NCI-H128 (cell line): ENCODE measurements around the gene SPRR5.

Source experiments
- DNase-seq: peaks from one replicate; lab custom pipeline; 2025; ENCODE audit not compliant: unreplicated experiment; lab: John Stamatoyannopoulos, UW

Gene SPRR5

DNA sequence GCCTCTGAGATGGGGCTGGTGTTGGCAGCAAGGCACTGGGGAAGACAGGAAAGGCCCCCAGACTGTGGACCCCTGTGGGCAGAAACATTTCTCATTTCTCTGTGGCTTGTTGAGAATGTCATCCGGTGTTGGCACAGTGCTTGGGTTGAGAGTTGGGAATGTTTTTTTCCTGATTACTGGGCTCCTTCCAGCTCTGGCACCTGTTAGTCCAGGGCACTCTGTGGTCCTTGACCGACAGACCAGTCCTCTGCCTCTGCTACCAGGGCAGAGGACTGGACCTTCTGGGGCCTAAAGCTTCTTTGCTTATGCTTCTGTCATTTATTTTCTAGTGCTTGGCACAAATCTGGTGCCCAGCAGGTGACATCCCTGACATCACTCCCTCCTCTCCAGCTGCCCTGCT is 4.8 kb upstream of the SPRR5 start:
- no peak for DNase-seq

DNA sequence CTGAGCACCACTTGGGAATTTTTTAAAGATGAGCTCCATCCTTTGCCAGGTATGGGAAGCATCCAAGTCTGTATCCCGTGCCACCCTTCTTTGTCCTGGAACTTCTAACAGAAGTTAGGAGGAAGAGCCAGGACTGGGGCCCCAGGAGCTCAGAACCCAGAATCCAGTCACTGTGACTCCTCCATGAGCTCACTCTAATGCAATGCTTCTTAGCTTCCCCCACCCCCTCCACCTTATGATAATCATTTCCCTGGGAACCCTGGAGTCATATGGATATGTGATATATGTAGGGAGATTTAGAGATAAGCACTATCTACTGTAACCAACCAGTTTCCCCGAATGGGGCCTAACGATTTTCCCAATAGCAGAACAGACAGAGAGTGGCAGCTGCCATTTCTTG is 758 bp upstream of the SPRR5 start:
- DNase-seq, result no peak

DNA sequence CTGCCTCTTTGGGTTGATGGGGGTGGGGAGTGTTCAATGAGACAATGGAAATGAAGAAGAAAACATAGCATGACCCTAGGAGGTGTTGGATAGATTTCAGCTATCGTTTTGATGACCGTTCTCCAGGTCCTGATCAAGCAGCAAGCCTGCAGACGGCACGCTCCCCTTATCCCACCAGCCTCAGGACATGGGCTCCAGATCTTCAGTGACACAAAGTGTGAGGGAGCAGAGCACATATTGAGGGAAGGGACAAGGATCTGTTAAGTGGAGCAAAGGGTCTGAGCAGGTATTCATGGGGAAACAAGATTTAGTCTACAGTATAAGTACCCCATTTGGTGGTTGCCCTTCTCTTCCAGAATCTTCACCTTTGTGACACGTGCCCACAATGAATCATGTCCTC is 4.7 kb downstream of the SPRR5 start:
- no peak for DNase-seq

DNA sequence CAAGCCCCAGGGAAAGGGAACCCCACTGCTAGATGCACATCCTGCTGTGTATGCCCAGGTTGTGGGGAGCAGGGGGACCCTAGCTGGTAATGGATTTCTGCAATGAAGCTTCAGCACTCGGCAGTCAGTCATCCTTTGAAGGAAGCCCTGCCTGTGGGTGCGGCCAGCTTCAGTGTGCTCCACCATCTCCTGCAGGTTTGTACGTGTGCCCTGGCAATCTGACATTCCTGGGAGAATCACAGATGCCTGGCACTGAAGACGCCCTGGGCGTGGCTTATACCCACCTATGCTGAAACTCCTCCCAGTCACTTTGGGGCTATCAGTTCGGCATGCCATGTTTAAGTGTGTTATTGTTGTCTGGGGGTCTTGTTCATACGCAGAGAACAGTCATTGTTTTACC is 6.8 kb downstream of the SPRR5 start:
- DNase-seq, result no peak

DNA sequence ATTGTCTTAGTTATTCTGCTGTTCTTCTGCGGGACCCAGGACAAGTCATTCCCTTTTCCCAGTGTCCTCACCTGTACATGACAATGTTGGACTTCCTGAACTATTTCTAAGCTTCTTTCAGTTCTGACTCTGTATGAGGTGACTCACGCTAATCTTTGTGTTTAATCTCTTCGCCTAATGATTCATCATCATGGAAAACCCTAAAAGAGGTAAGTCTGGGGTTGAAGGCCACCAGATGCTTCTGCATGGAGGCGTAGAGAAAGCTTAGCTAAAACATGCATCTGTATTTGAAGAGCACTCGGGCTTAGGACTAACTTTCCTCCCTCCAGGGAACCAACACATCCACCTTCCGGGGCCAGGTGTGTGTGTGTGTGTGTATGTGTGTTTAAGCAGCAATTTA is 7.4 kb downstream of the SPRR5 start:
- no peak for DNase-seq

DNA sequence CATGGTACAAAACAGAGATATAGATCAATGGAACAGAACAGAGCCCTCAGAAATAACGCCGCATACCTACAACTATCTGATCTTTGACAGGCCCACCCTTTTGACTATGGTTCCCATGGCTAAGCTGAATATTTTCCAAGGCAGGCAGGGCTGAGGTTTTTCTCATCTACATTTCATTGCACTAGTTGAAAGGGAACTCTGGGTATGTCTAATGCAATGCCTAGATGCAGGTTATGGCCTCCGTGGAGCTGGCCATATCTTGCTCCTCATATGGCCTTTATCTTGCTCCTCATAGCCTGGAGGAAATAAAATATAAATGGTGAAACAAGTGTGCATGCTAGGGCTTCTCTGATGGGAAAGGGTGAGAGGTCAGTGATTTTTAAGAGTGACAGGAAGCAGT is 10.6 kb downstream of the SPRR5 start:
- no peak for DNase-seq

DNA sequence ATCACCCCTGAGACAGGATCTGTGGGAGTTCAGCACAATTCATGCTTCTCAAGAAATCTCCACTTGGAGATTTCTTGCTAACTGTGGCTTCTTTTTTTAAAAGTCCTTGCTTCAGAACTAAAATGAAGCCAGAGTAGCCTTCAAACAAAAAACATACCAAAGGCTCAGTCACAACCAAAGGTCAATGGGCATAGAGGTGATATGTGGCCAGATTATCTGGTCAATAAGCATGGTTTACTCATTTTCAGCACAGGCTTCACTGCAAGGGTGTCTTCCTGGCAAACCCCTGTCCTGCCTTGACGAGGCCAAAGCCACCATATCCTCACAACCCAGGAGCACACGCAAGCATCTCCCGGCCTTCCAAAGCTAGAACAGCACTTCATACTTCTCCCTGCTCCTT is 12.3 kb downstream of the SPRR5 start:
- no peak for DNase-seq

DNA sequence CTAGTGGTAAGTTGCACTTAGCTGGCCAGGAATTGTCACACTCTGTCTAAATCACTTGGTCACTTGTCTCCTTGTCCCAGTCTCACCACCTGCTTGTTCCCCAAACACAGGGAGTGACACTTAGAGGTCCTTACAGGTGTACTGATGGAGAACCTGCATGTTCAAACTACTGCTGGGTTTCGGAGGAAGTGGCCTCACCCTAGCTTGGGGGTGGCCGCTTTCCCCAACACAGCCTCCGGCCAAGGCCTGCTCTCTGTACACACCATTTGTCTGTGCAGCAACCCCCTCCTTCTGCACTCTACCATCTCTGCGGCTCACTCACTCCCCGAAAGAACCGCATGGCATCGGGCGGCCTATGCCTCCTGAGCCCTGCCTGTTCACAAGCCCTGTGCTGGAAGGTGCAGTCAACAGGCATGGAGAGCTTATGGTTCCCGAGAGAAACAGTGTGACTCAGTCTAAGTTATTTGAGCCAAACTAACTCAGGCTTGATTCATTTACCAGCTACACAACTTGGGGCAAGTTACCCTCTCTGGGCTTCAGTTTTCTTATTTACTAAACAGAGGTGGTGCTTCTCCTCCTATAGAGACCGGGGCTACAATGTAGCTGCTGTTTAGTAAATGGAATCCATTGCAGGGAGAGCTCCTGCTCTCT is 12.9 kb downstream of the SPRR5 start:
- no peak for DNase-seq

DNA sequence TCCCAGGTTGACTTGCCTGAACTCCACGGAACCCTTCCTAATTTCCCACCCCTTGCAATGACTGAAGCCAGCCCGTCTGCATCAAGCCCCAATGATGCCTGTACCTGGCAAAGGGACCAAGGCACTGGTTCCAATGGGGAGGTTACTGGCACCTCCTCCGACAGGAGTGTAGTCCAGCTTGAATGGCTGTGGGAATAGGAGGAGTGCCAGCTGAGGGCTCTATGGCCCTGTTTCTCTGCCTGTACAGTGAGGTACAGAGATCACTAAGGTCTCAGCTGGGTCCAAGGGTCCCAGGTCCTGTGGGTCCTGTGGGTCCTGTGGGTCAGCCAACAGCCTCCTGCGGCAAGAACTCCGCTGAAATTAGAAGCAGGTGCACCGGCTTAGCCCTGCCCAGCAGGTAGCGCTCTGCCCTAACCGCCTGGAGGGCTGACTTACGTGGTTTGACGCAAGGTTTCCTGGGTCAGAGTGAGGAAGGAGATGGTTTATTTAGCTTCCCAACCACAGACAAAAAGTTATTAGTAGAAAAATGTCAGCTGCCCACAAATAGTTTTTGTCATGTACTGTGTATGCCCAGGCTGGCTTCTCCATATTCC is 13.5 kb downstream of the SPRR5 start:
- no peak for DNase-seq

DNA sequence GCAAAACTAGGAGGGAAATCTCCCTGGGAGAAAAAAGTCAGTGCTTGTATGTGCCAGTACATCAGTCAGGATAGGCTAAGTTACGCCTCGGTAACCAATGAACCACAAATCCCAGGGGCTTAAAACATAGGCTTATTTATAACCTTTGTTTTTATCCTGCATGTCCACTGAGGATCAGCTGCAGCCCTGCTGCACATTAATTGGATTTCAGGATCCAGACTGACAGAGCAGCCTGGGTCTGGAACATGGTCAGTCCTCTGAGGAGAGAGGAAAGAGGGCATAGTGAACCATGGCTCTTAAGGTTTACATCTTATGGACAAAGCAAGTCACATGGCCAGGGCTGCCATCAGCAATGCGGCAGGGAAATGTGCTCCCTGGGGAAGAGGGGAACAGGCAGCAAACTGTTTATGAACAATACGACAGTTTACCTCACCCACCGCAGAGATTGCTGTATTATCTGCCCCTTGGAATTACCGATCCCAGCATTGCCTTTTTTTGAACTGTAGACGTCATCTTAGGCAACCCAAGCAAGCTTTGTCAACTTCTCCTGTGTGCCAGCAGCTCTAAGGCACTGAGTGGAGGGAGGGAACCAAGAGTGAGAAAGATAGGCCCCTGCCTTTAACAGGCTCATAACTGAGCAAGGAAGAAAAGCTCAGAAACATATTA is 14.4 kb downstream of the SPRR5 start:
- DNase-seq, result no peak

DNA sequence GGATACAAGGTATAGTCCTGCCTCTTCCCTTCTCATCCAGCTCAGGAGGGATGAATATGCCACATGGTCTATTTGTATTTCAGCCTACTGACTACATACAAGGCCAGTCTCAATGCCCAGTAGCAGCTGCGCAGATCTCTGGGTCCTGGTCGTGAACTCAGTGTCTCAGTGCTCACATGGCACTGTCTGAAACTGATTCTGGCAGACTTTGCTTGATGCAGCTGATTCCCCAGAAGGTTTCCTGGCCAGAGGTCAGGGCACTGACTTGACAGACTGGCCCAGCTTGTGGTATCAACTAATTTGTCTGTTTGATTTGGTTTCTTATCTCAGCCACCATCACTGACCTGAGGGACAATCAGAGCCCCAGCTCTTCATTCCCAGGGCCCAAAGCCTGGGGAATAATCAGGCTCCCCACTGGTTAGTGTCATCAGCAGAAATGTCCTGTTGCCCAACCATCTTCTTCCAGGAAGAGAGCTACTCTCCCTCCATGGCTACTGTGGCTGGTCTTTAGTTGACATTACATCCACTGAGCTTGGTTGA is 15.9 kb downstream of the SPRR5 start:
- no peak for DNase-seq

DNA sequence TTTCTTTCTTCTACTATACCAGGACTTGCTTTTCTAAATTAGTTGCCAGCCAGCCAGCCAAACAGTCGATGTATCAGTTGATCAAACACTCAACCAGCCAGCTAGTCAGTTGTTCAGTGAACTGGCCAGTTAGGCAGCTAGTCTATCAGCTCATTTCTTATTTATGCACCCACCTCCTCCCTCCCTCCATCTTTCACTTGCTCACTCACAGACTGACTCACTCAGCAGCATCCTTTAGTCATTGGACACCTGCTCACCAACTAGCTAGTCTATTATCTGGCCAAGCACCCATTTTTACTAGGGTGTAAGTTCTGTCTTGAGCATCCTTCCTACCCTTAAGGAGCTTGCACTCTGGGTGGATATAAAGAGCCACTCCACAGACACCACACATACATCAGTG is 17.5 kb downstream of the SPRR5 start:
- no peak for DNase-seq

DNA sequence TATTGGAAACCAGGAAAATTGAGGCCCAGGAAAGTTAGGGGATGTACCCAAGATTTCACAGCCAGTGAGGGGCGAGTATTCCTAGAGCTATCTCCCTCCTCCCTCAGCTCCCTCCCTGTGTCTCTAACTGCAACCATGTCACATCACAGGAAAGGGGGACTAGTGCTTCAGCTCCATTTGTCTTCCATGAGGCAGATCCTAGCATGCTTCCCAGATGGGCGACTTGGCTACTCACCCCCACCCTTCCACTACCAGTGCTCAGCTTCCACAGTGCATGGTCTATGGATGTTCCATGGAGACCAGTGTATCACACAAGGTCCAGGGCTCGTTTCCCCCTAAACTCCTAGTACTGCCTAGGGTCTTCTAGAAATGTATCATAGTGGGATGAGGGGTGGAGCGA is 18.8 kb downstream of the SPRR5 start:
- DNase-seq, result no peak

DNA sequence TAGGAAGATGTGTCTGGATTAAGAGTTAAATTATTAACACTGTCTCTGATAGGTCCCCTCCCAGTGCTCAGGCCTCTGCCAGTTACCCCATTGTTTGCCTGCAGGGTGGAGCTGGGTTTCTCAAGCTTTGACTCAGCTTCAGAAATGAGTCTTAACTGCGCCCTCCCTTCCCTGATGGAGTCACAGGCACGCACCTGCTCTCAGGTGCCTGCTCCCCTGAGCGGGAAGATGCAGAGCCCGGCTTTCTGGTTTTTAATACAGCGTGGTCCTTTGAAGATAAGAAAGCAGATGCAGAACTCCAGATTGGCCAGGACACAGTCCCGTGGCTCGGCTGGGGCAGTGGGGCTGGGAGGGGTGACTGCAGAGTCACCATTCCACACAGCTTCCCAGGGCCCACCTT is 20.2 kb downstream of the SPRR5 start:
- no peak for DNase-seq

DNA sequence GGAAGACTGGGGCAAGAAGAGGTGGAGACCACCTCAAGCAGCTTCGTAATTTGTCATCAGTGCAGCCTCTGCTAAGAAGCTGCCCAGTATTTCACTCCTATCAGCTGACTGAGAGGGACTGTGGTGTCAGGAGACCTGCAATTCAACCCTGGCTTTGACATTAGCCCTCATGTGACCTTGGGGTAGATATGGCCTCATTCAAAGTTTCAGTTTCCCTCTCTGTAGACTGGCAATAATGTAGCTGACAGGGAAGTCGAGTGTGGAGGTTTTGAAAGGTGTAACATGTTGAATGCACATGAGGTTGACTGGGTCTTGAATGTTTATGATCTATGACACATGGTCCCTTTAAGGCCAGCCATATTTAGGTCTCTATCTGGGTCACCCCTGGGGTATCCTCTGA is 21.2 kb downstream of the SPRR5 start:
- no peak for DNase-seq

DNA sequence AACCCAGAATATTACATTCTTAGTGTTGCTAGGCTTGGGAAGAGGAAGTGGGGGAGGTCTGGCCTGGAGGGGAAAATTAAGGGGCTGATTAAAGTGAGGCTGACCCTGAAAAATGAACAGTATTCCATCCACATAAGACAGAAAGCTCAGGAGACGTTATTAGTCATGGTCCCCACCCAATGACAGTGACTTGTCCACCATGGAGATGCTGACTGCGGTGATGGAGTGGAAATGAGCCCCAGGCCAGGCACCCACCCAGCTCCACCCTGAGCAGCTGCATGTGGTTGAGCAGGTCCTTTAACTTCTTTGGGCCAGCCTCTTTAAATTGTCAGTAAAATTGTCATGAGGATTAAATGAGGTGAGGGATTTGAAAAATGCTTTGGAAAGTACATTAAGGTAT is 22.0 kb downstream of the SPRR5 start:
- no peak for DNase-seq

DNA sequence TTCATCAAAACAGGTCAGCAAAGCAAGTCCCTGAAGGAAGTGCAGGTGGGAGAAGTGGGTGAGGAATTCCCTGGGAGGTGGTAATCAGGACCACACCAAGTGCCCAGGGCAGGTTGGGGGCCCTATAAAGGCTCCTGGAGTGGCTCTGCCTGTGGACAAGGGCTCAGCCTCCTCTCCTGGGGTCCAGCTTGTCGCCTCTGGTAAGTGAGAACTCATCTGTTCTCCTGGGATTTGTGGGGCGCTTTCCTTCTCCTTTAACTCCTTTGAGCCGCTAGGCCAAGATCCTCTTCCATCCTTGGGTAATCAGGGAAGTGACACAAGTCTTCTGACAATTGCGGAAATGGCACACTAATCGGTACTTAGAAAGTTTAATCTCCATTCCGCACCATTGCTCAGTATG is 23.5 kb downstream of the SPRR5 start, which contains the start of gene SPRR4:
TSS of gene SPRR4 (plus strand) at position 154 of the 400 bp plus-strand sequence. CDS start 1,243 bp downstream, outside the sequence.
- DNase-seq, result no peak

DNA sequence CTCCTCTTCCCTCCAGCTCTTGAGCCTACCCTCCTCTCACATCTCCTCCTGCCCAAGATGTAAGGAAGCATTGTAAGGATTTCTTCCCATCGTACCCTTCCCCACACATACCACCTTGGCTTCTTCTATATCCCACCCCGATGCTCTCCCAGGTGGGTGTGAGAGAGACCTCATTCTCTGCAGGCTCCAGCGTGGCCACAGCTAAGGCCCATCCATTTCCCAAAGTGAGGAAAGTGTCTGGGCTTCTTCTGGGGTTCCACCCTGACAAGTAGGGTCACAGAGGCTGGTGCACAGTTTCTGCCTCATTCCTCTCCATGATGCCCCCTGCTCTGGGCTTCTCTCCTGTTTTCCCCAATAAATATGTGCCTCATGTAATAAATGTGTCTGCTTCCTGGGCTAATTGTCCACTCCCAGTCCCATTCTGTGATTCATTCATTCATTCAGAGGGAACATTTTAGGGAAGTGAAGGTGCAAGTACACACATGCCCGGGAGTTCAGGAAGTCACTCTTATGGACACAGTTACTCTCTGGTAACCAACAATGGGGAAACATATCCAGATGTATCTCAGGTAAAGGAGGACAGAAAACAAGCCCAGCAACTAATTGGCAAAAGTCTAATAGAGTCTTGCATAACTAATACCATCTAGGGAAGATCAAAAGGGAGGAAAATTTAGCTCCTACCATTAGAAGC is 25.3 kb downstream of the SPRR5 start:
- DNase-seq, result no peak

DNA sequence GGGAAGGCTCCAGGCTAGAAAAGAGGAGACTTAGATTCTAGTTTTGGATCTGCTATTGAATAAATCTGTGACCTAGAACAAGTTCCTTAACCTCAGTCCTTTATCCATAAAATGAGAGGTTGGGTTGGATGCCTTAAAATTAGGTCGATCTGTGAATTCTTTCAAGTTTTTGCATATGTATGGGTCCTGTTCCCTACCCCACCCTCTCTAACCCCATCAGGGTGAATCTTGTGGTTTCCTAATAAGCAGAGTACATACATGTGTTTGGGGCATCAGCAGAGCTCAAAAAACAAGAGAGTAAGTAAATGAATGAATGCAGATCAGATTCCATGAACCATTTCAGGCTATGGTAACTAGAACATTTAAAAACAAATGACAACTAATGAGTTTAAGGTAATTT is 29.7 kb downstream of the SPRR5 start:
- no peak for DNase-seq

DNA sequence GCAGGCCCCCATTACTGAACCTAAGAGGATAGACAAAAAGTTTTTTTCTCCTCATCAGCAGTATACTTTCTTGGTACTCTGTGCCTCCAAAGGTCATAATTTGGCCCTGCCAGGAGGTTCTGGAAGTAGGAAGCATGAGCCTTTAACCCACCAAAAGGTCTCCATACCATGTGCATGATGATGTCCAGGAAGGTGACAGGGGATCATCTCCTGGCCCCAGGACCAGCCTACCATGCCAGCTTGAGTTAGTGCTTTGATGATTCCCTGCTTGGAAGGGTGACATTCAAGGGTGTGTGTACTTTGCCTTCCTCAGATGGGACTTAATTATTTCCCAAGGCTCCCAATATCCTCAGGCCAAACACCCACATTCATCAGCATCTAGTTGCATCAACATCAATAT is 30.6 kb downstream of the SPRR5 start:
- DNase-seq, result no peak

DNA sequence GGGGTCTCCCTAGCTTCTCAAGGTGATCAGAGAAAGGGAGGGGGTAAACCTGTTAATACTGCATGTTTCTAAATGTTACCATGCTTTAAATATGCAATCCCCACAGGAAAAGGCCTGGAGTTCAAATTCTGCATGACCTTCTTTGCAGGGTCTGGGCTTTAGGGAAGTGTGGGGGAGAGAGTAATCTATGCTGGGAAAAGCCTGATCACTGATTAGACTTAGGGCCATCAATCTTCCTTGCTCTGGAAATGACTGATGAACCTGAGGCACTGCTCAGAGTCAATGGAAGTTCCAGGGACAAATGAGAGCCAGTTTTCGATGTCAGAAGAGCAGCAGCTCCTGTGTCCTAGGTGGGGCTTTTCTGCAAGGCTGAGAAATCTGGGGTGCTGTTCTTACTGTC is 33.7 kb downstream of the SPRR5 start:
- DNase-seq, result no peak
